Measurements from ENCODE around the gene GDPD4.
"Not testable (repeated sequence)": the region's sequence is repeated elsewhere in the genome, so short reads cannot be mapped to it uniquely, and the experiment has no call there.

DNA sequence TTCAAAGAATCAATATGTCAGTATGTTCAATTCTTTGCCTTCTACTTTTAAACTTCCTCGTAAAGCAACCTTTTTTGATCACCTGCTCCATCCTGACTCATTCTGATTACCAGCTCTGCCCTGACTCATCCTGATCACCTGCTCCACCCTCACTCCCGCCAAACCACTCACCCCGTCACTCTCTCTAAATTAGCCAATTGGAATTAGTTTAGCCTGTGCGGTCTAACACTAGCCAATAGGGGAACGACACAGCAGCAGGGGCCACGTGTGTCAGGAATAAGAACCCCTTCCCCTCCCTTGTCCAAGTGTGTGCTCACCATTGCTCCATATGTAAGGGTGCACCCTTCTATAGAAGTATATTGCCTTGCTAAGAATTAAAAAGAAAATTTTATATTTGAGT is 1.5 kb downstream of the GDPD4 start:
- TF ChIP-seq POLR2A (IDR thresholded peaks at IDR 0.05) = not testable (repeated sequence)
- TF ChIP-seq, protein P1, sequence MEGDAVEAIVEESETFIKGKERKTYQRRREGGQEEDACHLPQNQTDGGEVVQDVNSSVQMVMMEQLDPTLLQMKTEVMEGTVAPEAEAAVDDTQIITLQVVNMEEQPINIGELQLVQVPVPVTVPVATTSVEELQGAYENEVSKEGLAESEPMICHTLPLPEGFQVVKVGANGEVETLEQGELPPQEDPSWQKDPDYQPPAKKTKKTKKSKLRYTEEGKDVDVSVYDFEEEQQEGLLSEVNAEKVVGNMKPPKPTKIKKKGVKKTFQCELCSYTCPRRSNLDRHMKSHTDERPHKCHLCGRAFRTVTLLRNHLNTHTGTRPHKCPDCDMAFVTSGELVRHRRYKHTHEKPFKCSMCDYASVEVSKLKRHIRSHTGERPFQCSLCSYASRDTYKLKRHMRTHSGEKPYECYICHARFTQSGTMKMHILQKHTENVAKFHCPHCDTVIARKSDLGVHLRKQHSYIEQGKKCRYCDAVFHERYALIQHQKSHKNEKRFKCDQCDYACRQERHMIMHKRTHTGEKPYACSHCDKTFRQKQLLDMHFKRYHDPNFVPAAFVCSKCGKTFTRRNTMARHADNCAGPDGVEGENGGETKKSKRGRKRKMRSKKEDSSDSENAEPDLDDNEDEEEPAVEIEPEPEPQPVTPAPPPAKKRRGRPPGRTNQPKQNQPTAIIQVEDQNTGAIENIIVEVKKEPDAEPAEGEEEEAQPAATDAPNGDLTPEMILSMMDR (IDR thresholded peaks at IDR 0.05) = not testable (repeated sequence)

Measured in uterus (tissue), 2 donors.